IPS-NIHi7 (cell line): Measurements from ENCODE around the gene HOXA7.

ENCODE experiments used
- DNase-seq: peaks from one replicate; pipeline ENCODE4 v3.0.0; 2012; ENCODE audit warnings: mixed read lengths; ENCODE audit errors: extremely low spot score

HOXA7 gene

GRCh38 chr7:27156508-27156898, at the start of gene HOXA7:
Gene HOXA7, minus strand, starts transcription at chr7:27156675. Its CDS starts 130 bp downstream, at chr7:27156545.
- DNase-seq, result peak; percentile 62

- no peak for DNase-seq
Observed at GRCh38 chr7:27205325-27206280, 49.1 kb upstream of the HOXA7 start.

GRCh38 chr7:27204851-27205322, 48.4 kb upstream of the HOXA7 start:
- no peak for DNase-seq

GRCh38 chr7:27203964-27204594, 47.6 kb upstream of the HOXA7 start:
- DNase-seq, result no peak

- no peak for DNase-seq
Observed at GRCh38 chr7:27203365-27203953, 47.0 kb upstream of the HOXA7 start.

GRCh38 chr7:27202862-27203134, 46.3 kb upstream of the HOXA7 start:
- DNase-seq, result no peak

- no peak for DNase-seq
Observed at GRCh38 chr7:27202018-27202861, 45.8 kb upstream of the HOXA7 start.

GRCh38 chr7:27201580-27202017, 45.1 kb upstream of the HOXA7 start:
- no peak for DNase-seq

- no peak for DNase-seq
Observed at GRCh38 chr7:27200761-27201579, 44.5 kb upstream of the HOXA7 start.

GRCh38 chr7:27199849-27200760, 43.6 kb upstream of the HOXA7 start, which contains the start of gene HOXA13:
Gene HOXA13, minus strand, starts transcription at chr7:27200091. Its CDS starts 14 bp downstream, at chr7:27200077.
- DNase-seq, result no peak

GRCh38 chr7:27198871-27199801, 42.7 kb upstream of the HOXA7 start:
- no peak for DNase-seq

- DNase-seq, result no peak
Observed at GRCh38 chr7:27198138-27198841, 41.8 kb upstream of the HOXA7 start.

GRCh38 chr7:27197137-27198042, 40.9 kb upstream of the HOXA7 start:
- no peak for DNase-seq

GRCh38 chr7:27196287-27196767, 39.9 kb upstream of the HOXA7 start:
- DNase-seq, result no peak

- DNase-seq, result no peak
Observed at GRCh38 chr7:27194686-27195379, 38.4 kb upstream of the HOXA7 start.

GRCh38 chr7:27194002-27194352, 37.5 kb upstream of the HOXA7 start:
- no peak for DNase-seq
